PC-9 (cell line): ENCODE data around the gene PBX1. TPM values are rescaled to one million over a fixed set of nuclear protein-coding genes. Genes with fewer than 3 reads are reported as not detected.

ENCODE experiments used
- BruUV-seq: library from RNA; stranded (reverse); fragments of 400-500 nt; replicated peaks from 2 replicates; lab custom pipeline; 2021; lab: Mats Ljungman, UMichigan
- CTCF ChIA-PET: fragments of 300-600 bp; sonication (Branson Sonifier 250); formaldehyde crosslinking; loops from one replicate; lab custom pipeline; 2022; ENCODE audit warnings: antibody characterized with exemption; lab: Charles Lee
- POLR2A ChIA-PET: fragments of 300-600 bp; sonication (Branson Sonifier 250); formaldehyde crosslinking; loops from one replicate; lab custom pipeline; 2022; ENCODE audit warnings: antibody characterized with exemption; ENCODE audit not compliant: unreplicated experiment; lab: Charles Lee
- DNase-seq, 2 experiments: peaks; one replicate each; pipeline versions ENCODE4 v3.0.0 to v3.0.0-alpha.2; 2015 to 2022; ENCODE audit warnings: mixed read lengths in 1 of 2
- H2AFZ ChIP-seq: fragments of 200-600 bp; sonication (generic); 2 replicates; pipeline ENCODE4 v1.8.1; 2017; ENCODE audit warnings: antibody characterized with exemption
- H3F3A ChIP-seq: fragments of 200-600 bp; sonication (generic); 2 replicates; pipeline ENCODE4 v1.8.1; 2017; ENCODE audit warnings: antibody characterized with exemption, mild to moderate bottlenecking, low read depth; ENCODE audit not compliant: insufficient read depth
- H3K27ac ChIP-seq: fragments of 200-600 bp; sonication (generic); 2 replicates; pipeline ENCODE4 v1.6.1; 2016; ENCODE audit warnings: mixed run types
- H3K27me3 ChIP-seq: fragments of 200-600 bp; sonication (generic); 2 replicates; pipeline ENCODE4 v1.6.1; 2016; ENCODE audit warnings: low read depth, mixed run types; ENCODE audit not compliant: insufficient read depth
- H3K36me3 ChIP-seq: fragments of 200-600 bp; sonication (generic); 2 replicates; pipeline ENCODE4 v1.6.1; 2016; ENCODE audit warnings: low read depth, mixed run types
- H3K4me1 ChIP-seq: fragments of 200-600 bp; sonication (generic); replicated peaks from 2 replicates; pipeline ENCODE4 v1.6.1; 2016; ENCODE audit warnings: mixed run types; ENCODE audit not compliant: insufficient read depth
- H3K4me2 ChIP-seq: fragments of 200-600 bp; sonication (generic); 2 replicates; pipeline ENCODE4 v1.6.1; 2017; ENCODE audit warnings: mixed run types
- H3K4me3 ChIP-seq: fragments of 200-600 bp; sonication (generic); 2 replicates; pipeline ENCODE4 v1.6.1; 2016; ENCODE audit warnings: mixed run types
- H3K79me2 ChIP-seq: fragments of 200-600 bp; sonication (generic); 2 replicates; pipeline ENCODE4 v1.6.1; 2017; ENCODE audit warnings: low read depth, mixed run types
- H3K9me2 ChIP-seq: fragments of 200-600 bp; sonication (generic); 2 replicates; pipeline ENCODE4 v1.8.1; 2017; ENCODE audit warnings: mild to moderate bottlenecking; ENCODE audit not compliant: insufficient read depth
- H3K9me3 ChIP-seq: fragments of 200-600 bp; sonication (generic); 2 replicates; pipeline ENCODE4 v1.8.1; 2016; ENCODE audit warnings: low read depth; ENCODE audit not compliant: insufficient read depth
- H4K20me1 ChIP-seq: fragments of 200-600 bp; sonication (generic); 2 replicates; pipeline ENCODE4 v1.8.1; 2017; ENCODE audit not compliant: insufficient read depth
- EZH2 ChIP-seq: fragments of 200-600 bp; sonication (generic); IDR thresholded peaks from 2 replicates; pipeline ENCODE4 v1.8.0; 2017; ENCODE audit warnings: antibody characterized with exemption, low read depth
- intact Hi-C: fragments of 100-400 bp; cut with micrococcal nuclease; formaldehyde crosslinking; loops from one replicate; pipeline ENCODE4 v1.10.0; 2022; ENCODE audit not compliant: unreplicated experiment
- total RNA-seq: library from RNA; stranded (reverse); gene quantifications from 2 replicates; pipeline ENCODE4 v1.2.3, GENCODE V29; 2021
- TF ChIP-seq, protein P1 (sequence below): fragments of 200-600 bp; sonication (generic); conservative IDR thresholded peaks from 2 replicates; pipeline ENCODE4 v1.6.1; 2017; ENCODE audit warnings: mixed run types, antibody characterized with exemption, mild to moderate bottlenecking, moderate library complexity

Gene PBX1
- total RNA-seq, 1 experiment from 2014 or later, result 57.7 TPM

DNA sequence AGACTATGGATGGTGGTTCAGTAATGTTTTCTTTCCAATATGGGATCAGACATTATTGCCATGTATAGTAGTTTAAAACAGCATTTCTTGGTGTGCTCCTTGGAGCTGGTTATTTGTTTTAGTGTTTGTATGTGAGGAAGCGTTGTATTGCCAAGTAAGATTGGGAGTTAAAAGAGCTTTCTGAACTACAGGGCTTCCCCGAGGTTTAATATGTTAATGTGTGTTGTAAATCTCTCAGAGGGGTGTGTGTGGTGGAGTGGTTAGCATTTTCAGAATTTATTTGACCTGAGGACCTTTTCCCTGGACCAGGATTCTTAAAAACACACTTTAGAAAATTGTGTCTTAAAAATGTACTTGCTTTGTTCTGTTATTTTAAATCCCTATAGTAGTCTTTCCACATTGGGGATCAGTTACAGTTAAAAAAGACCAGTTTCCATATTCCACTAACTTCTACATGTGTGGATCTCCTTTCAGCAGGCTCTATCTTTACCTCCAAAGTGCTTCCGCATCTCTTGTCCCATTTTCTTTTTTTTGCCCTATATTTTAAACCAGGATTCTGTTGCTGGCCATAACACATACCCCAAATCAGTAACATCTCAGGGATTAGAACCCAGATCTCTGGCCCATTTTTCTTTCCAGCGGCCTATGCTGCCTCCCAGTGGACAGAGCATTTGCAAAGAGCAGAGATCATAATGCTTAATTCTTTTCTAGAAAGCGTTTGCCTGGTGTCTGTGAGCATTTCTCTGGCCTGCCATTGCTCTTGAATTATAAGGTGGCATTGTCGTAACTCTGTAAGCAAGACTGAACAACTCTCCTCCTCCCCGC lies 58.6 kb downstream of the PBX1 start:
- POLR2A ChIA-PET, result interaction anchor here (0.6 kb wide), 2 partner anchors 59 to 186 kb away, joined by 5 to 11 read pairs; no protein-coding TSS in a partner anchor
- no peaks in the 10 kb centered on the region for H3K9me2 ChIP-seq

DNA sequence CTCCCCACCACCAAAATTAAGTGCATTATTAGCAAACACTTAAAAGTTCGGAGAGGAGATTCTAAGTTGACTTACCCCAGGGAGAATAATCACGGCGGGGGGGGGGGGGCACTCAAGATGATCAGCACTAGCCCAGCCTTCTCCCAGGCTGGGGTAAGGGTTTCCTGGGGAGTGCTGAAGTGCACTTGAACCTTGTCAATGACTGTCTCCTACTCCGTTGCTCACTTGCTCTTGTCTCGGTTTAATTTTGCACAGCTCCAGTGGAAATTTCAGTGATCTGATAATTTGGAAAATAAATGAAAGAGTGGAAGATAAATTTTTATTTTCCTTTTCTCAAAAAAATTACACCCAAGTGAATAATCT lies 59.2 kb downstream of the PBX1 start:
- Histone ChIP-seq H3K27ac (no peak overlapping the region), H4K20me1 (no peaks in the 10 kb centered on the region), H3K4me2 (no peak overlapping the region), H3K9me2 (no peaks in the 10 kb centered on the region), H3K27me3 (no peaks in the 10 kb centered on the region), H3K4me1 (peaks cover 26% of the 10 kb centered on the region), H3K9me3 (no peaks in the 10 kb centered on the region), H3F3A (peaks cover 9% of the 10 kb centered on the region), H3K36me3 (0 out of 2 replicates have a peak, but pooled peaks cover 5% of the 10 kb centered on the region), H3K79me2 (peaks cover 56% of the 10 kb centered on the region), H2AFZ (no peak overlapping the region), H3K4me3 (no peak overlapping the region)
- BruUV-seq, result no TSS peak
- TF ChIP-seq EZH2, result no peak
- TF ChIP-seq, protein P1, sequence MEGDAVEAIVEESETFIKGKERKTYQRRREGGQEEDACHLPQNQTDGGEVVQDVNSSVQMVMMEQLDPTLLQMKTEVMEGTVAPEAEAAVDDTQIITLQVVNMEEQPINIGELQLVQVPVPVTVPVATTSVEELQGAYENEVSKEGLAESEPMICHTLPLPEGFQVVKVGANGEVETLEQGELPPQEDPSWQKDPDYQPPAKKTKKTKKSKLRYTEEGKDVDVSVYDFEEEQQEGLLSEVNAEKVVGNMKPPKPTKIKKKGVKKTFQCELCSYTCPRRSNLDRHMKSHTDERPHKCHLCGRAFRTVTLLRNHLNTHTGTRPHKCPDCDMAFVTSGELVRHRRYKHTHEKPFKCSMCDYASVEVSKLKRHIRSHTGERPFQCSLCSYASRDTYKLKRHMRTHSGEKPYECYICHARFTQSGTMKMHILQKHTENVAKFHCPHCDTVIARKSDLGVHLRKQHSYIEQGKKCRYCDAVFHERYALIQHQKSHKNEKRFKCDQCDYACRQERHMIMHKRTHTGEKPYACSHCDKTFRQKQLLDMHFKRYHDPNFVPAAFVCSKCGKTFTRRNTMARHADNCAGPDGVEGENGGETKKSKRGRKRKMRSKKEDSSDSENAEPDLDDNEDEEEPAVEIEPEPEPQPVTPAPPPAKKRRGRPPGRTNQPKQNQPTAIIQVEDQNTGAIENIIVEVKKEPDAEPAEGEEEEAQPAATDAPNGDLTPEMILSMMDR, result peak; percentile 1; the same call in 1 of the 2 replicates
- intact Hi-C loops, result loop anchor here (5.0 kb wide), 1 partner anchor 376 kb away; no protein-coding TSS in a partner anchor
- ChIA-PET POLR2A (interaction anchor here (0.6 kb wide), 1 partner anchor 186 kb away, joined by 5 read pairs; no protein-coding TSS in a partner anchor), CTCF (interaction anchor here (0.7 kb wide), 1 partner anchor 287 kb away, joined by 4 read pairs; no protein-coding TSS in a partner anchor)
- DNase-seq, result no peak

More for the DNA sequence above, 58.6 kb downstream of the PBX1 start:
- Histone ChIP-seq H3K79me2 (peaks cover 58% of the 10 kb centered on the region), H3K9me3 (no peaks in the 10 kb centered on the region), H3K4me2 (no peak overlapping the region), H4K20me1 (no peaks in the 10 kb centered on the region), H3K27me3 (no peaks in the 10 kb centered on the region), H2AFZ (no peak overlapping the region), H3K36me3 (0 out of 2 replicates have a peak, but pooled peaks cover 5% of the 10 kb centered on the region), H3K27ac (no peak overlapping the region), H3F3A (peaks cover 14% of the 10 kb centered on the region), H3K4me1 (peaks cover 32% of the 10 kb centered on the region), H3K4me3 (no peak overlapping the region)
- CTCF ChIA-PET, result no interaction called here
- TF ChIP-seq, protein P1, result peak; percentile 62
- TF ChIP-seq EZH2, result no peak
- intact Hi-C loops, result loop anchor here (5.0 kb wide), 1 partner anchor 375 kb away; no protein-coding TSS in a partner anchor
- no TSS peak for BruUV-seq
- DNase-seq, result no peak

GRCh38 chr1:164619006-164619784 lies 60.2 kb downstream of the PBX1 start:
- no peaks in the 10 kb centered on the region for H3K9me3 ChIP-seq
- no peaks in the 10 kb centered on the region for H3K9me2 ChIP-seq
- no peak overlapping the region for H3K4me2 ChIP-seq
- H2AFZ ChIP-seq, result no peak overlapping the region
- no peaks in the 10 kb centered on the region; the same call in 1 of the 2 replicates for H3F3A ChIP-seq
- intact Hi-C loops, result loop anchor here (5.0 kb wide), 1 partner anchor 377 kb away; no protein-coding TSS in a partner anchor
- H3K4me3 ChIP-seq, result no peak overlapping the region
- H3K36me3 ChIP-seq, result 0 out of 2 replicates have a peak, but pooled peaks cover 5% of the 10 kb centered on the region
- H3K79me2 ChIP-seq, result peaks cover 48% of the 10 kb centered on the region
- no TSS peak for BruUV-seq
- no peaks in the 10 kb centered on the region for H4K20me1 ChIP-seq
- H3K4me1 ChIP-seq, result peaks cover 16% of the 10 kb centered on the region
- DNase-seq, result no peak
- CTCF ChIA-PET, result no interaction called here
- no peak for TF ChIP-seq EZH2
- TF ChIP-seq, protein P1, result no peak
- POLR2A ChIA-PET, result no interaction called here
- H3K27ac ChIP-seq, result no peak overlapping the region
- H3K27me3 ChIP-seq, result no peaks in the 10 kb centered on the region
